ENCODE measurements around the gene GOLGA6C. TPM values are rescaled to one million over a fixed set of nuclear protein-coding genes. Genes with fewer than 3 reads are reported as not detected.

The GOLGA6C gene
- total RNA-seq, 1 experiment from 2014 or later: not detected

GRCh38 chr15:75230551-75231371 is 27.4 kb upstream of the GOLGA6C start:
- H3K23ac ChIP-seq (ENCODE audit: insufficient read length, low read depth, low read length): no peak overlapping the region
- H3K27me3 ChIP-seq (ENCODE audit: insufficient read depth, low read length): no peaks in the 10 kb centered on the region
- H3K4me2 ChIP-seq (ENCODE audit: insufficient read depth, insufficient read length, low read length): no peak overlapping the region
- H3K23me2 ChIP-seq (ENCODE audit: insufficient read length, low read depth, low read length, poor library complexity, severe bottlenecking): no peaks in the 10 kb centered on the region
- no CpG with 5 or more reads among the region's 16 CpGs for WGBS (ENCODE audit: extremely low coverage, insufficient read length, low lambda C conversion rate)
- H4K5ac ChIP-seq (ENCODE audit: insufficient read length, low read depth, low read length): no peak overlapping the region
- H2BK120ac ChIP-seq (ENCODE audit: low read depth, low read length, poor library complexity, severe bottlenecking): no peak overlapping the region
- Mint-ChIP-seq H3K9me3 (no peaks in the 10 kb centered on the region), H3K4me1 (peaks cover 9 to 10% of the 10 kb centered on the region in 2 experiments), H3K27ac (peak overlapping the region in 1 of 3 experiments; percentile 11; a peak in 1 of 7 replicates), H3K27me3 (ENCODE audit: low read depth) (peaks cover 52% of the 10 kb centered on the region), H3K4me3 (no peak overlapping the region), H3K36me3 (ENCODE audit: insufficient read depth in 1 of 3, low read depth in 3 of 3) (peaks cover 0 to 2% (median 0%) of the 10 kb centered on the region in 3 experiments; a peak in 2 of 7 replicates)
- no peak overlapping the region for H3T11ph ChIP-seq (ENCODE audit: low read length)
- no peak overlapping the region for H2BK20ac ChIP-seq (ENCODE audit: low read depth, low read length, poor library complexity, severe bottlenecking)
- H4K8ac ChIP-seq (replicated peaks; ENCODE audit: insufficient read length, low read depth, low read length): no peak overlapping the region
- H3K27ac ChIP-seq (ENCODE audit: insufficient read length, low read depth, low read length): no peak overlapping the region
- no peak overlapping the region for H3K56ac ChIP-seq (ENCODE audit: insufficient read length, low read depth, low read length)
- no peaks in the 10 kb centered on the region for H3K9me3 ChIP-seq (ENCODE audit: control insufficient read depth, low read depth, low read length)
- H2BK15ac ChIP-seq (ENCODE audit: low read depth, low read length): no peak overlapping the region
- H3K79me2 ChIP-seq (ENCODE audit: insufficient read depth, low read length): no peaks in the 10 kb centered on the region
- no peak overlapping the region for H2AFZ ChIP-seq (ENCODE audit: low read length)
- no peak overlapping the region for H4K91ac ChIP-seq (ENCODE audit: insufficient read length, low read depth, low read length)
- no peak overlapping the region for H3K4ac ChIP-seq (ENCODE audit: low read depth, low read length)
- H2AK5ac ChIP-seq (ENCODE audit: insufficient read length, low read length): no peak overlapping the region
- no peak for DNase-seq
- TF ChIP-seq CTCF (conservative IDR thresholded peaks at IDR 0.05): no peak
- H3K4me1 ChIP-seq (ENCODE audit: insufficient read depth, low read length): no peaks in the 10 kb centered on the region; the same call in 1 of the 2 replicates
- no peak overlapping the region for H3K9ac ChIP-seq (ENCODE audit: extremely low read depth, insufficient read length, low read length)
- no peaks in the 10 kb centered on the region for H4K20me1 ChIP-seq (ENCODE audit: control insufficient read depth, insufficient read depth, insufficient read length)
- H2BK5ac ChIP-seq (ENCODE audit: insufficient read length, low read length): no peak overlapping the region
- no peak overlapping the region; the same call in 1 of the 2 replicates for H3K14ac ChIP-seq (ENCODE audit: insufficient read depth, low read length)
- no peak overlapping the region for H3K18ac ChIP-seq (ENCODE audit: insufficient read length, low read depth, low read length)
- H3K79me1 ChIP-seq (ENCODE audit: insufficient read depth, low read depth, low read length, poor library complexity, severe bottlenecking): no peaks in the 10 kb centered on the region
- no peak overlapping the region for H2BK12ac ChIP-seq (ENCODE audit: insufficient read length, low read depth, low read length)

Data from H9 (cell line).